PFSK-1 (cell line): ENCODE results near the gene IL17RD.

Experiments used
- FOXP2 ChIP-seq: optimal IDR thresholded peaks from 2 replicates; pipeline ENCODE3; 2011; ENCODE audit warnings: borderline replicate concordance, control low read depth, inconsistent platforms; ENCODE audit not compliant: insufficient read depth; ENCODE audit errors: extremely low read length, extremely low read depth
- POLR2AphosphoS5 ChIP-seq: IDR thresholded peaks from 2 replicates; pipeline ENCODE4 v1.6.1; 2012; ENCODE audit warnings: low read depth, mild to moderate bottlenecking, control low read depth, low read length, moderate library complexity
- REST ChIP-seq, 2 experiments: IDR thresholded peaks; 2 replicates each; pipeline versions ENCODE4 v1.6.1 to v1.8.0; 2011 to 2012; ENCODE audit warnings: low read depth in 2 of 2, low read length in 2 of 2, control low read depth in 1 of 2, inconsistent platforms in 1 of 2, mild to moderate bottlenecking in 1 of 2, moderate library complexity in 1 of 2; ENCODE audit not compliant: insufficient read depth in 1 of 2
- SIN3A ChIP-seq: IDR thresholded peaks from 2 replicates; pipeline ENCODE4 v1.6.1; 2012; ENCODE audit warnings: mild to moderate bottlenecking, low read length, moderate library complexity, borderline replicate concordance; ENCODE audit not compliant: insufficient read depth
- TAF1 ChIP-seq: IDR thresholded peaks from 2 replicates; pipeline ENCODE4 v1.6.1; 2012; ENCODE audit warnings: low read length, control low read depth, borderline replicate concordance; ENCODE audit not compliant: insufficient read depth

The IL17RD gene

DNA sequence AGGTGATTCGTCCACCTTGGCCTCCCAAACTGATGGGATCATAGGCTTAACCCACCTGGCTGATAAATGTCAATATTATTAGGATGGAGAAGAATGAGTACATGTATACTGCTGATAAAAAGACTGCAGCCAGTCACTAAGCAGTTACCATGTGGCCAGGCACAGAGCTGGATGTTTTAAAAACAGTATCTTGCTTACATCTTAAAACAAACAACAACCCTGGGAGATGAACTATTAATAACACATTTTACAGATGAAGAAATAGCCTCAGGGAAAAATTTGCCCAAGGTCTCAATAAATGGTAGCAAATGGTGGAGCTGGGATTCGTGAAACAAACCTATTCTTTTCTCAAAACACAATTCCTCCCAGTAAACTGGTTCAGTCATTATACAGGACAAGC lies 18.1 kb downstream of the IL17RD start:
- TF ChIP-seq TAF1 (no peak), FOXP2 (no peak), REST (IDR thresholded peaks at IDR 0.05; ENCODE audit: insufficient read depth in 1 of 2, low read depth in 2 of 2, low read length in 2 of 2) (no peak), POLR2AphosphoS5 (no peak), SIN3A (no peak)

- no peak for TF ChIP-seq SIN3A
- no peak for TF ChIP-seq FOXP2
- TF ChIP-seq POLR2AphosphoS5, result no peak
- TF ChIP-seq TAF1, result no peak
- TF ChIP-seq REST (IDR thresholded peaks at IDR 0.05; ENCODE audit: insufficient read depth in 1 of 2, low read depth in 2 of 2, low read length in 2 of 2), result no peak
These were observed 19.3 kb downstream of the IL17RD start for GRCh38 chr3:57145852-57146251.

DNA sequence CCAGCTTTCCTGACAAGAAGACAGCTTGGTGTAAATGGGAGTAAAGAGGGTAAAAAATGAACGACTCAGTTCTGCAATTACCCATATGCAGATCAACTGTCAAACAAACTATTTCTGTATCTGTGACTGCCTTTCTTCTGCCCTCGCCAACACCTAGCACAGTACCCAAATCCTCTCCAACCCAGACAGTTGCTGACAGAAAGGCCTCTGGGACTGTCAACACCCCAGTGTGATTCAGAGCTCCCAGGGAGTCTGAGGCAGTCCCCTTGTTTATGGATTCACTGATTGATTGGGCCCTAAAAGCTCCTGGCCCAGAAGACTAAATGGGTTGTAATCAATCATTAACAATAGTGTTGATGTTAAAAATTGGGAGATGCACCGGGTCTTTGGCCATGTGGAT lies 20.2 kb downstream of the IL17RD start:
- TF ChIP-seq POLR2AphosphoS5 (no peak), SIN3A (no peak), TAF1 (no peak), FOXP2 (no peak), REST (IDR thresholded peaks at IDR 0.05; ENCODE audit: insufficient read depth in 1 of 2, low read depth in 2 of 2, low read length in 2 of 2) (no peak)

DNA sequence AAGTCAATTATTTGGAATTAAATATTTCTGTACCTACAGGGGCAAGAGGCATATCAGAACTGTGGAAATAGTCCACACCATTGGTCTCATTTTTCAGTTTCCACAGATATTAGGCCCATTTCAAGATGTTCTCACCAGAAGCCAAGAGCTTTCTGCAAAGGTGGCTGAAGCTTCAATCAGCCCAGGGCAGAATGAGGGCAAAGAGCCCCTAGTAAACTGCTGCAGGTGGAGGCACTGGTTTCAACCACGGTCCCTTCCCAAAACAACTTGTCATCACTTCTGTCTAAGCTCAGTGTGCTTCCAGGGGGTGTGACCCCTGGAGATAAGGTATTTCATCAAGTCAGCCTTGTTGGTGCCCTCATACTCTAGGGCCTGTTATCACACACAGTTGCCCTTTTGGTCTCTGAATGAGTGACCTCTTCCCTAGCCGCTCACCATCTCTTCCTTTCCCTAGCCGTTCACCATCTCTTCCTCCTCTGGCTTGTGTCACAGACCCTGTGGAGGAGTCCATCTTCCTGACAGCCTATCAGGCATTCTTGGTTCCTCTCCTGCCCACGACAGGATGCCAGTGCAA lies 21.2 kb downstream of the IL17RD start:
- TF ChIP-seq SIN3A (no peak), FOXP2 (no peak), REST (IDR thresholded peaks at IDR 0.05; ENCODE audit: insufficient read depth in 1 of 2, low read depth in 2 of 2, low read length in 2 of 2) (no peak), TAF1 (no peak), POLR2AphosphoS5 (no peak)

DNA sequence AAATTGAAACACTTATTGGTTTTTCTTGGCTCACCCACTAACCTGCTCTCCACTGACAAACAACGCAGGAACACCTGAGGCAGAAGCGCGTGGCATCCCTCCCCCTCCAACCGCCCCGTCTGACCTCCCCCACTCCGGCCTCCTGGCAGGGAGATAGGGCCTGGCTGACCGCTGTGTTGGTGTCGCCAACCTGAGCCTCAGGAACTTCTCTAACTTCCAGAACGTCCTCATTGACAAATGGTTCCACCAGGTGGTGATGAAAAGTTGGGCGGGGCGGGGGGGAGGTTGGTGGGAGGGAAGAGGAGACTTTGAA lies 22.8 kb downstream of the IL17RD start:
- TF ChIP-seq SIN3A, result no peak
- TF ChIP-seq FOXP2, result no peak
- no peak for TF ChIP-seq TAF1
- TF ChIP-seq REST (IDR thresholded peaks at IDR 0.05; ENCODE audit: insufficient read depth in 1 of 2, low read depth in 2 of 2, low read length in 2 of 2), result no peak
- no peak for TF ChIP-seq POLR2AphosphoS5
